Neutrophil (primary cell): ENCODE results near the gene KRTAP10-3.
"Not testable (repeated sequence)": the region's sequence is repeated elsewhere in the genome, so short reads cannot be mapped to it uniquely, and the experiment has no call there.

Experiments used
- H3K27ac ChIP-seq: fragments of 200-600 bp; sonication (generic); 2 replicates; pipeline ENCODE4 v1.5.1; 2016; ENCODE audit warnings: mild to moderate bottlenecking, moderate library complexity
- H3K27me3 ChIP-seq: fragments of 200-600 bp; sonication (generic); 2 replicates; pipeline ENCODE4 v1.6.0; 2016; ENCODE audit warnings: mild to moderate bottlenecking
- H3K36me3 ChIP-seq: fragments of 200-600 bp; sonication (generic); 2 replicates; pipeline ENCODE4 v1.5.1; 2017
- H3K4me1 ChIP-seq, 2 experiments: fragments of 200-600 bp in 1 of 2; sonication (generic) in 1 of 2; 1 replicate in 1 of 2; 2 replicates in 1 of 2; pipeline versions ENCODE4 v1.5.1 to v1.6.1; 2013 to 2016; ENCODE audit warnings: low read depth in 1 of 2, low read length in 1 of 2, mild to moderate bottlenecking in 1 of 2, moderate library complexity in 1 of 2; ENCODE audit not compliant: control insufficient read depth in 1 of 2, insufficient read depth in 1 of 2
- H3K4me3 ChIP-seq, 2 experiments: fragments of 200-600 bp in 1 of 2; sonication (generic) in 1 of 2; 1 replicate in 1 of 2; 2 replicates in 1 of 2; pipeline ENCODE4 v1.5.1; 2013 to 2016; ENCODE audit warnings: low read depth in 1 of 2, low read length in 1 of 2, mild to moderate bottlenecking in 1 of 2, moderate library complexity in 1 of 2
- H3K9me3 ChIP-seq: fragments of 200-600 bp; sonication (generic); 2 replicates; pipeline ENCODE4 v1.5.1; 2016
- CTCF ChIP-seq: fragments of 200-600 bp; sonication (generic); IDR thresholded peaks from 2 replicates; pipeline ENCODE4 v1.5.1; 2016; ENCODE audit warnings: antibody characterized with exemption

The KRTAP10-3 gene

GRCh38 chr21:44601596-44602462, 43.2 kb upstream of the KRTAP10-3 start:
- Histone ChIP-seq H3K9me3 (no peaks in the 10 kb centered on the region), H3K27ac (no peak overlapping the region), H3K4me1 (no peaks in the 10 kb centered on the region), H3K36me3 (no peaks in the 10 kb centered on the region), H3K27me3 (peaks cover 22% of the 10 kb centered on the region), H3K4me3 (no peak overlapping the region)
- no peak for TF ChIP-seq CTCF

GRCh38 chr21:44601091-44601490, 42.5 kb upstream of the KRTAP10-3 start:
- H3K4me1 ChIP-seq, H3K36me3 ChIP-seq, H3K9me3 ChIP-seq, H3K4me3 ChIP-seq, H3K27ac ChIP-seq: not testable (repeated sequence)
- H3K27me3 ChIP-seq, result peaks cover 21% of the 10 kb centered on the region

GRCh38 chr21:44600118-44600978, 41.8 kb upstream of the KRTAP10-3 start, which contains the start of gene KRTAP10-7:
TSS of gene KRTAP10-7 (plus strand) at chr21:44600597. CDS start at chr21:44600622, 25 bp downstream.
- H3K27ac ChIP-seq, H3K4me3 ChIP-seq: not testable (repeated sequence)

GRCh38 chr21:44599264-44600029, 40.9 kb upstream of the KRTAP10-3 start:
- Histone ChIP-seq H3K27me3 (peaks cover 31% of the 10 kb centered on the region), H3K27ac (no peak overlapping the region), H3K9me3 (no peaks in the 10 kb centered on the region), H3K4me1 (no peaks in the 10 kb centered on the region), H3K36me3 (no peaks in the 10 kb centered on the region), H3K4me3 (no peak overlapping the region)
- TF ChIP-seq CTCF, result no peak

More at GRCh38 chr21:44600118-44600978, 41.8 kb upstream of the KRTAP10-3 start, which contains the start of gene KRTAP10-7:
- H3K36me3 ChIP-seq, H3K4me1 ChIP-seq, H3K9me3 ChIP-seq: not testable (repeated sequence)
- peaks cover 29% of the 10 kb centered on the region for H3K27me3 ChIP-seq

GRCh38 chr21:44598061-44598460, 39.5 kb upstream of the KRTAP10-3 start:
- Histone ChIP-seq H3K4me3 (no peak overlapping the region), H3K27me3 (peaks cover 33% of the 10 kb centered on the region), H3K36me3 (no peaks in the 10 kb centered on the region), H3K9me3 (no peaks in the 10 kb centered on the region), H3K27ac (no peak overlapping the region), H3K4me1 (no peaks in the 10 kb centered on the region)
- no peak for TF ChIP-seq CTCF

GRCh38 chr21:44596068-44596725, 37.6 kb upstream of the KRTAP10-3 start:
- TF ChIP-seq CTCF, result no peak
- Histone ChIP-seq H3K4me3 (no peak overlapping the region), H3K9me3 (no peaks in the 10 kb centered on the region), H3K4me1 (no peaks in the 10 kb centered on the region), H3K36me3 (no peaks in the 10 kb centered on the region), H3K27ac (no peak overlapping the region), H3K27me3 (peaks cover 41% of the 10 kb centered on the region)
